SW 1271 (cell line): ENCODE measurements around the gene ZCWPW2.

Experiments
- DNase-seq, 2 experiments: peaks; one replicate each; lab custom pipeline; 2025; lab: John Stamatoyannopoulos, UW

ZCWPW2 gene

DNA sequence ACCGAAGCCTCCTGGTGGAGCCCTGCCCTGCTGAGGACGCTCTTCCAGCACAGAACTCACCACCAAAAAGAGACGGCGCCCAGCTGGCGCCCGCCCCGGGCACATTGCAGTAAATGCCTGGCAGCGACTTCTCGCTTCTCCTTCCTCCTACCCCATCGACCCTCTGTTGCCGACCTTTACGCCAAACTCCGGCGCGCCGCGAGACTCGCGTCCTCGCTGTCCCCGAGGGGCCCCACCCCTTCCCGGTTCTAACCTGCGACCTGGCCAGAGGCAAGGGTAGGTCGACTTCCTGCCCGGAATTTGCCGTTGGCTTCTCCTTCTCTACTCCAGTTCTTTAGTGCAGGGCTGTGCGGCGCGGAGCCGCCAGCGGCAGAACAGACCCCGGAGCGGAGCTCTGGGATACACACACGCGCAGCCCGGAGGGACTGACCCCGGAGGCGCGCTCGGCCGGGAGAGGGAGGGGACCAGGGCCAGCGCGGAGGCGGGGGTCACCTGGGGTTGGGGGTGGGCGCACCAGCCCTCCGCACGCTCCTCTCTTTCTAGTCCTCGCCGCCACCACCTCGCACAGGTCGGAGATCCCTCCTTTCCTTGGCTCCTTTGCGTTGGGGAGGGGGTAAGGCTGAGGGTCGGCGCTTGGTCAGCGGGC is 226.7 kb downstream of the ZCWPW2 start:
- no peak for DNase-seq
